ENCODE results near the gene SPEG. TPM values are rescaled to one million over a fixed set of nuclear protein-coding genes. Genes with fewer than 3 reads are reported as not detected.

Gene SPEG
- total RNA-seq, 4 donors from 2014 or later = 3.2 to 49.5 (median 10.2) TPM

DNA sequence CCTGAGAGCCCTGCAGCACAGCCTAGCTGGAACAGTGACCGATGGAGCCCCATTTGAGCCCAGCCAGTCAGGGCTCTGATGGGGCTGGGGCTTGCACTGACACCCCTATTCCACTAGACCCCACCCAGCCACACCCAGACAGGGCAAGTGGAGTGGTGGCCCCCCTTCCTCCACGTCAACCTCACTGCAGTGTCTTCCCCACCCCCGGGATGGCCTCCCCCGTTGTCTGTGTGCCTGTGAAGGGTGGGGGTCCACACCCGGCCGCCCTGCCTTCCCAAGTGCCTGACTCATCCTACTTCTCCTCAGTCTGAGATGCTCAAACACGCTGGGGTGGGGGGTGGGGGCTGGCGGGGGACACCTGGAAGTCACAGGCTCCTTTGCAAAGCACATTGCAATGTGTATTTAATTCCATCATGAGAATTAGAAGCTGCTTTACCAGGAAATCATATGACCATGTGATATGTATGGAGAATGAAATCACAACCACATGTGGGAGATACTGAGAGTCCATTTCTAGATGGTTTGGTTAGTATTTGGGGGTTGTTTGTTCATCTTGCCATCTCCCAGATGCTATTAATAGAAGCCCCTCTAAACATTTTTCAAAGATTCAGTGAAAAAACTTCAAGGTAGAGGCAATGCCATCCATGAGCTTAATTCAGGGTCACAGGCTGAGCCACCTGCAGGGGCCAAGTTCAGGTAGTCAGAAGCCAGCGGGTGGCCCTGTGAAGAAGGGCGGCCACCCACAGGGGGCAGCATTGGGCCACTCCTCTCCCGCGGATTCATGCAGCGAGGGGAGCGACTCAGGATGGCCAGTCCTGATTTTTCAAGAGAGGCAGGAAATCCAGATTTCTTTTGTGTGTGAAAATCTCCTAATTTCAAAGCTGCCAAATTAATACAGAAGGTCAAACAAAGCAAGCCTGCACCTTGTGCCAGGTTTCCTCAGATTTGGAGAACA lies 41.3 kb downstream of the SPEG start:
- peak; percentile 41 to 87 (median 82) for DNase-seq
- no peak overlapping the region for H3K4me3 ChIP-seq
- H3K27me3 ChIP-seq = peaks cover 0 to 4% of the 10 kb centered on the region in 2 donors
- no peak overlapping the region for H3K27ac ChIP-seq
- no peaks in the 10 kb centered on the region for H3K36me3 ChIP-seq
- no peaks in the 10 kb centered on the region for H3K9me3 ChIP-seq
- no peaks in the 10 kb centered on the region for H3K4me1 ChIP-seq
- TF ChIP-seq, protein P1, sequence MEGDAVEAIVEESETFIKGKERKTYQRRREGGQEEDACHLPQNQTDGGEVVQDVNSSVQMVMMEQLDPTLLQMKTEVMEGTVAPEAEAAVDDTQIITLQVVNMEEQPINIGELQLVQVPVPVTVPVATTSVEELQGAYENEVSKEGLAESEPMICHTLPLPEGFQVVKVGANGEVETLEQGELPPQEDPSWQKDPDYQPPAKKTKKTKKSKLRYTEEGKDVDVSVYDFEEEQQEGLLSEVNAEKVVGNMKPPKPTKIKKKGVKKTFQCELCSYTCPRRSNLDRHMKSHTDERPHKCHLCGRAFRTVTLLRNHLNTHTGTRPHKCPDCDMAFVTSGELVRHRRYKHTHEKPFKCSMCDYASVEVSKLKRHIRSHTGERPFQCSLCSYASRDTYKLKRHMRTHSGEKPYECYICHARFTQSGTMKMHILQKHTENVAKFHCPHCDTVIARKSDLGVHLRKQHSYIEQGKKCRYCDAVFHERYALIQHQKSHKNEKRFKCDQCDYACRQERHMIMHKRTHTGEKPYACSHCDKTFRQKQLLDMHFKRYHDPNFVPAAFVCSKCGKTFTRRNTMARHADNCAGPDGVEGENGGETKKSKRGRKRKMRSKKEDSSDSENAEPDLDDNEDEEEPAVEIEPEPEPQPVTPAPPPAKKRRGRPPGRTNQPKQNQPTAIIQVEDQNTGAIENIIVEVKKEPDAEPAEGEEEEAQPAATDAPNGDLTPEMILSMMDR (IDR thresholded peaks at IDR 0.05) = peak in 5 of 6 experiments; percentile 49 to 85 (median 83)
- no peak for TF ChIP-seq POLR2A (IDR thresholded peaks at IDR 0.05)

DNA sequence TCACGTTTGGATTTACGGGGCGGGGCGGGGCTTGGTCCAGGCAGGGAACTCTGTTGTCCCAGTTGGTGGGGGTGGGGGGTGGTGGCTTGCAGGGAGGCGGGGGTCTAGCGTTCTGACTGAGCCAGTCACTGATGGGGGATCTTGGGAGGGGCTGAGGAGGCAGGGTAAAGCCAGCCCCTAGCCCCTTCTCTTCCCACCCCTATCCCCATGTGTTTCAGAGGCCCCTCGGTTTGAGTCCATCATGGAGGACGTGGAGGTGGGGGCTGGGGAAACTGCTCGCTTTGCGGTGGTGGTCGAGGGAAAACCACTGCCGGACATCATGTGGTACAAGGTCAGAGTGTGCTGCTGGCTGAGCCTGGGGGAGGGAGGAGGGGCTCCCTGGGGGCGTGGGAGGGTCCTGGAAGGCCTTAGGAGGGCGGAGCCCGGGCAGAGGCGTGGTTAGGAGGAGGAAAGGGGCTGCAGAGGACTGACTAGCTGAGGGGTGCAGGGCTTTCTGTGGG lies 42.1 kb downstream of the SPEG start:
- H3K9me3 ChIP-seq = no peaks in the 10 kb centered on the region
- no peak overlapping the region for H3K4me3 ChIP-seq
- peaks cover 0 to 4% of the 10 kb centered on the region in 2 donors for H3K27me3 ChIP-seq
- H3K27ac ChIP-seq = no peak overlapping the region
- no peaks in the 10 kb centered on the region for H3K36me3 ChIP-seq
- no peak for DNase-seq
- no peak for TF ChIP-seq POLR2A (IDR thresholded peaks at IDR 0.05)
- no peaks in the 10 kb centered on the region for H3K4me1 ChIP-seq

DNA sequence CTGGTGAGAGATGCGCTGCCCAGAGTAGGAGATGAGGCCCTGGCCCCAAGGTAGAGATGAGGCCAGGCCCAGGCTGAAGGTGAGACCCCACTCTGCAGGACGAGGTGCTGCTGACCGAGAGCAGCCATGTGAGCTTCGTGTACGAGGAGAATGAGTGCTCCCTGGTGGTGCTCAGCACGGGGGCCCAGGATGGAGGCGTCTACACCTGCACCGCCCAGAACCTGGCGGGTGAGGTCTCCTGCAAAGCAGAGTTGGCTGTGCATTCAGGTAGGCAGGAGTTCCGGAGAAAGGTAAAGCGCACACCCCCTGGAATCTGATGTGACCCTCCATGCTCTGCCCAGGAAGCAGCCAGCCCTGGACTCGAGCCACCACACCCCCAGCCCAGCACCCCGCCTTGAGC lies 42.5 kb downstream of the SPEG start:
- no peak overlapping the region for H3K27ac ChIP-seq
- H3K9me3 ChIP-seq = no peaks in the 10 kb centered on the region
- no peaks in the 10 kb centered on the region for H3K4me1 ChIP-seq
- no peak for DNase-seq
- no peak overlapping the region for H3K4me3 ChIP-seq
- TF ChIP-seq POLR2A (IDR thresholded peaks at IDR 0.05) = no peak
- TF ChIP-seq, protein P1 (IDR thresholded peaks at IDR 0.05) = no peak
- peaks cover 0 to 4% of the 10 kb centered on the region in 2 donors for H3K27me3 ChIP-seq
- H3K36me3 ChIP-seq = no peaks in the 10 kb centered on the region

DNA sequence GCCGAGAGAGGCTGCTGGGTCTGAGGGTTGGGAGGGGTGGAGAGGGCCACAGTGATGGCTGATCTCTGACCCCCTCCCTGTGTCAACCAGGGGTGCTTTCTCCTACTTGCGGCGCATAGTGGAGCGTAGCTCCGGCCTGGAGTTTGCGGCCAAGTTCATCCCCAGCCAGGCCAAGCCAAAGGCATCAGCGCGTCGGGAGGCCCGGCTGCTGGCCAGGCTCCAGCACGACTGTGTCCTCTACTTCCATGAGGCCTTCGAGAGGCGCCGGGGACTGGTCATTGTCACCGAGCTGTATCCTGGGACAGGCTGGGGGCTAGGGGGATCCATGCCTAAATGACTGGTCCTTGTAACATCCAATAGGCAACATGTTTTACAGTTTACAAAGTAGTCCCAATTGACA lies 43.2 kb downstream of the SPEG start:
- no peak overlapping the region for H3K27ac ChIP-seq

DNA sequence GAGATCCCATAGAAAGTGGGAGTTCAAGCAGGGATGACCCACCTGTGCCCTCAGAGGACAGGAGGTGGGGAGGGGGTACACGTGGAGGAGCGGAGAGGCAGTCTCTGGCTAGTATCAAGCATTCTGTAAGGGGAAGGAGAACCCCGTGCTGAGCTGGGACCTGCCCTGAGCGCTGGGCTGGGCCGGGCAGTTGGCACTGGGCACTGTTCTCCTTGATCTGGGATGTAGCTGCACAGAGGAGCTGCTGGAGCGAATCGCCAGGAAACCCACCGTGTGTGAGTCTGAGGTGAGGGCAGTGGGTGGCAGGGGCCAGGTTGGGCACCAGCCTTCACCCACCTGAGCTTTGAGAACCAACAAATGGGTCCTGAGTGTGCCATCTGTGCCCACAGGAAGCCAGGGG lies 44.3 kb downstream of the SPEG start:
- no peak overlapping the region for H3K4me3 ChIP-seq
- TF ChIP-seq, protein P1 (IDR thresholded peaks at IDR 0.05) = no peak
- TF ChIP-seq POLR2A (IDR thresholded peaks at IDR 0.05) = no peak
- H3K4me1 ChIP-seq = peaks cover 0 to 2% (median under 1%) of the 10 kb centered on the region in 4 donors
- H3K9me3 ChIP-seq = no peaks in the 10 kb centered on the region
- H3K36me3 ChIP-seq = no peaks in the 10 kb centered on the region
- H3K27me3 ChIP-seq = peaks cover 0 to 6% of the 10 kb centered on the region in 2 donors
- no peak overlapping the region for H3K27ac ChIP-seq
- DNase-seq = no peak

More for the DNA sequence above, 43.2 kb downstream of the SPEG start:
- TF ChIP-seq, protein P1 (IDR thresholded peaks at IDR 0.05) = no peak
- no peak for TF ChIP-seq POLR2A (IDR thresholded peaks at IDR 0.05)
- H3K36me3 ChIP-seq = no peaks in the 10 kb centered on the region
- no peak overlapping the region for H3K4me3 ChIP-seq
- peaks cover 0 to 4% of the 10 kb centered on the region in 2 donors for H3K27me3 ChIP-seq
- no peaks in the 10 kb centered on the region for H3K4me1 ChIP-seq
- no peaks in the 10 kb centered on the region for H3K9me3 ChIP-seq
- no peak for DNase-seq

DNA sequence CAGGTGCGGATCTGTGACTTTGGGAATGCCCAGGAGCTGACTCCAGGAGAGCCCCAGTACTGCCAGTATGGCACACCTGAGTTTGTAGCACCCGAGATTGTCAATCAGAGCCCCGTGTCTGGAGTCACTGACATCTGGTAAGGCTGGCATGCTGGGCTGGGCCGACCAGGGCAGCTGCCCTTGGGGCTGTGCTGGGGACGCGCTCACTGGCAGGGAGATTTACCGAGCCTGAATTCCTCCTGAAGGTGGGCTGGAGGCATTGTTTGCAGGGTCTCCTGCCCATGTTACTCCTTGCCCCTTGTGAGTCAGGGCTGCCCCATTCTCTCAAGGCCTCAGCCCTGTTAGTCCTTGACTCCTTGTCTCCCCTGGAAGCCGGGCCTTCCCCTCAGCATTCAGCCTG lies 45.4 kb downstream of the SPEG start:
- no peak overlapping the region for H3K27ac ChIP-seq
- DNase-seq = no peak
- TF ChIP-seq POLR2A (IDR thresholded peaks at IDR 0.05) = no peak
- TF ChIP-seq, protein P1 (IDR thresholded peaks at IDR 0.05) = no peak
- H3K27me3 ChIP-seq = peaks cover 0 to 17% of the 10 kb centered on the region in 2 donors
- peaks cover 0 to 12% (median 9%) of the 10 kb centered on the region in 4 donors for H3K4me1 ChIP-seq
- H3K4me3 ChIP-seq = no peak overlapping the region
- H3K36me3 ChIP-seq = no peaks in the 10 kb centered on the region
- H3K9me3 ChIP-seq = no peaks in the 10 kb centered on the region

All from Peyer's patch (tissue), 4 donors.